Left ventricle myocardium inferior (tissue), 1 donor: Measurements from ENCODE around the gene EFHC1. TPM values are rescaled to one million over a fixed set of nuclear protein-coding genes. Genes with fewer than 3 reads are reported as not detected.

Experiments used
- DNase-seq: peaks from one replicate; pipeline ENCODE4 v3.0.0-alpha.2; 2020
- H3K27ac ChIP-seq: fragments of 200-600 bp; replicated peaks from 2 replicates; pipeline ENCODE4 v1.8.0; 2021
- H3K27me3 ChIP-seq: fragments of 200-600 bp; 2 replicates; pipeline ENCODE4 v1.8.0; 2021; ENCODE audit warnings: low read depth
- H3K36me3 ChIP-seq: fragments of 200-600 bp; 2 replicates; pipeline ENCODE4 v1.8.0; 2021
- H3K4me1 ChIP-seq: fragments of 200-600 bp; 2 replicates; pipeline ENCODE4 v1.8.0; 2021
- H3K4me3 ChIP-seq: fragments of 200-600 bp; 2 replicates; pipeline ENCODE4 v1.8.0; 2021; ENCODE audit warnings: mild to moderate bottlenecking, moderate library complexity
- H3K9me3 ChIP-seq: fragments of 200-600 bp; replicated peaks from 2 replicates; pipeline ENCODE4 v1.8.0; 2021
- CTCF ChIP-seq: fragments of 200-600 bp; IDR thresholded peaks from 2 replicates; pipeline ENCODE4 v1.8.0; 2021; ENCODE audit warnings: antibody characterized with exemption, mild to moderate bottlenecking, borderline replicate concordance
- intact Hi-C: fragments of 100-400 bp; cut with micrococcal nuclease; formaldehyde crosslinking; loops from one replicate; pipeline ENCODE4 v1.11.0; 2022
- total RNA-seq: library from RNA; stranded (reverse); fragmentation: NEBNext Ultra II Directional; extraction: Animal tissue kit (Norgen Biotek cat#: 25700); gene quantifications from one replicate; pipeline ENCODE4 v1.2.1, GENCODE V29; 2021
- donor health status: DM: no; HTN: yes; CAD: no; lungs with severe emphysema.

The EFHC1 gene
- total RNA-seq, 1 donor from 2014 or later, result 5.7 TPM

- intact Hi-C loops, result no loop called here
- H3K36me3 ChIP-seq, result peaks cover 50% of the 10 kb centered on the region
Measured at GRCh38 chr6:52503323-52503747, 83.2 kb downstream of the EFHC1 start.

GRCh38 chr6:52503851-52504781 is 84.0 kb downstream of the EFHC1 start:
- peak; percentile 90 for DNase-seq
- H3K27me3 ChIP-seq, result no peaks in the 10 kb centered on the region
- H3K27ac ChIP-seq, result peak overlapping the region; percentile 87
- intact Hi-C loops, result no loop called here
- H3K4me1 ChIP-seq, result peaks cover 85% of the 10 kb centered on the region
- no peak for TF ChIP-seq CTCF
- no peaks in the 10 kb centered on the region for H3K9me3 ChIP-seq
- H3K36me3 ChIP-seq, result peaks cover 57% of the 10 kb centered on the region
- H3K4me3 ChIP-seq, result peak overlapping the region; percentile 20

More at GRCh38 chr6:52503323-52503747, 83.2 kb downstream of the EFHC1 start:
- peak; percentile 19 for TF ChIP-seq CTCF
- Histone ChIP-seq H3K9me3 (no peaks in the 10 kb centered on the region), H3K4me3 (no peak overlapping the region), H3K27me3 (no peaks in the 10 kb centered on the region), H3K27ac (peak overlapping the region; percentile 87), H3K4me1 (peaks cover 85% of the 10 kb centered on the region)
- peak; percentile 34 for DNase-seq

- Histone ChIP-seq H3K4me3 (peak overlapping the region; percentile 20), H3K27me3 (no peaks in the 10 kb centered on the region), H3K36me3 (peaks cover 62% of the 10 kb centered on the region), H3K4me1 (peaks cover 85% of the 10 kb centered on the region), H3K9me3 (no peaks in the 10 kb centered on the region), H3K27ac (peak overlapping the region; percentile 87)
- DNase-seq, result no peak
- intact Hi-C loops, result no loop called here
- TF ChIP-seq CTCF, result no peak
Measured at GRCh38 chr6:52504782-52505136, 84.6 kb downstream of the EFHC1 start.

- intact Hi-C loops, result no loop called here
- TF ChIP-seq CTCF, result no peak
- peaks cover 86% of the 10 kb centered on the region for H3K4me1 ChIP-seq
- no peak for DNase-seq
- no peaks in the 10 kb centered on the region for H3K27me3 ChIP-seq
- peaks cover 58% of the 10 kb centered on the region for H3K36me3 ChIP-seq
- H3K4me3 ChIP-seq, result no peak overlapping the region
- no peaks in the 10 kb centered on the region for H3K9me3 ChIP-seq
- peak overlapping the region; percentile 87 for H3K27ac ChIP-seq
Measured at GRCh38 chr6:52505726-52506409, 85.7 kb downstream of the EFHC1 start.

GRCh38 chr6:52506476-52506875 is 86.3 kb downstream of the EFHC1 start:
- Histone ChIP-seq H3K27ac (no peak overlapping the region), H3K9me3 (no peaks in the 10 kb centered on the region), H3K36me3 (peaks cover 57% of the 10 kb centered on the region), H3K4me1 (peaks cover 86% of the 10 kb centered on the region), H3K4me3 (no peak overlapping the region), H3K27me3 (no peaks in the 10 kb centered on the region)
- intact Hi-C loops, result no loop called here
- no peak for TF ChIP-seq CTCF
- DNase-seq, result no peak
